Left lung (tissue), 10 donors: ENCODE data around the gene C19orf85. TPM values are rescaled to one million over a fixed set of nuclear protein-coding genes. Genes with fewer than 3 reads are reported as not detected.

Experiments
- ATAC-seq: fragments of 200-7000 bp; cut with Tn5 transposase; one replicate; pipeline ENCODE4 v1.9.1; 2020; ENCODE audit warnings: moderate library complexity
- DNase-seq, 4 donors: peaks; one replicate each; pipeline ENCODE4 v3.0.0-alpha.2; 2013 to 2020
- H3K27ac ChIP-seq, 2 donors: fragments of 200-600 bp; sonication (generic) in 1 of 2; one replicate each; pipeline versions ENCODE4 v1.5.0 to v1.8.0; 2020 to 2021
- H3K27me3 ChIP-seq, 2 donors: fragments of 200-600 bp; sonication (generic) in 1 of 2; one replicate each; pipeline versions ENCODE4 v1.5.0 to v1.8.0; 2020 to 2021
- H3K36me3 ChIP-seq, 2 donors: fragments of 200-600 bp; sonication (generic) in 1 of 2; one replicate each; pipeline versions ENCODE4 v1.5.0 to v1.8.0; 2020 to 2021
- H3K4me1 ChIP-seq, 2 donors: fragments of 200-600 bp; one replicate each; pipeline ENCODE4 v1.8.0; 2021
- H3K4me3 ChIP-seq, 2 donors: fragments of 200-600 bp; sonication (generic) in 1 of 2; one replicate each; pipeline versions ENCODE4 v1.5.0 to v1.8.0; 2020 to 2021; ENCODE audit warnings: mild to moderate bottlenecking in 1 of 2
- H3K9me3 ChIP-seq, 2 donors: fragments of 200-600 bp; sonication (generic) in 1 of 2; one replicate each; pipeline versions ENCODE4 v1.5.0 to v1.8.0; 2020 to 2021
- intact Hi-C, 2 donors: fragments of 100-400 bp; cut with DNase I; formaldehyde crosslinking; loops; one replicate each; pipeline versions ENCODE4 v1.11.2 to v1.14.2; 2022
- polyA plus RNA-seq, 6 donors: library from polyadenylated mRNA; unstranded; fragments of 120-200 nt; gene quantifications; one replicate each; pipeline ENCODE4 v1.2.1, GENCODE V29; 2013; ENCODE audit not compliant: insufficient read length in 6 of 6
- total RNA-seq, 2 donors: library from RNA; stranded (reverse); fragmentation: NEBNext Ultra II Directional; extraction: Animal tissue kit (Norgen Biotek cat#: 25700); gene quantifications; one replicate each; pipeline ENCODE4 v1.2.1, GENCODE V29; 2021
- TF ChIP-seq, protein P1 (sequence below), 2 donors: fragments of 200-600 bp; sonication (generic) in 1 of 2; IDR thresholded peaks; one replicate each; pipeline versions ENCODE4 v1.5.0 to v1.8.0; 2021; ENCODE audit warnings: antibody characterized with exemption in 2 of 2
- donor health status: DM: no; HTN: yes; CAD: no.
- donor health status: DM: no; HTN: no; CAD: no.

C19orf85 gene
- total and polyA plus RNA-seq, 8 donors, result not detected

DNA sequence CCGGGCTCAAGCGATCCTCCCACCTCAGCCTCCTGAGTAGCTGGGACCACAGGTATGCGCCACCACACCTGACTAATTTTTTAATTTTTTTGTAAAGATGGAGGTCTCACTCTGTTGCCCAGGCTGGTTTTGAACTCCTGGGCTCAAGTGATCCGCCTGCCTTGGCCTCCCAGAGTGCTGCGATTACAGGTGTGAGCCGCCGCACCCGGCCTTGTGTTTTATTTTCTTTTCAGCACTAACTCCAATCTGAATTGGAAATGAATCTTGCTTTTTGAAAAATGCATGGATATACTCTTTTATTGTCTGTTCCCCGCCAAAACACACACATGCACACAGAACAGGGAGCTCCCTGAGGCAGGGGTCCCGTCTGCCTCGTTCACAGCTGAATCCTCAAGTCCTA lies 1.8 kb downstream of the C19orf85 start:
- H3K9me3 ChIP-seq, result no peaks in the 10 kb centered on the region
- TF ChIP-seq, protein P1, sequence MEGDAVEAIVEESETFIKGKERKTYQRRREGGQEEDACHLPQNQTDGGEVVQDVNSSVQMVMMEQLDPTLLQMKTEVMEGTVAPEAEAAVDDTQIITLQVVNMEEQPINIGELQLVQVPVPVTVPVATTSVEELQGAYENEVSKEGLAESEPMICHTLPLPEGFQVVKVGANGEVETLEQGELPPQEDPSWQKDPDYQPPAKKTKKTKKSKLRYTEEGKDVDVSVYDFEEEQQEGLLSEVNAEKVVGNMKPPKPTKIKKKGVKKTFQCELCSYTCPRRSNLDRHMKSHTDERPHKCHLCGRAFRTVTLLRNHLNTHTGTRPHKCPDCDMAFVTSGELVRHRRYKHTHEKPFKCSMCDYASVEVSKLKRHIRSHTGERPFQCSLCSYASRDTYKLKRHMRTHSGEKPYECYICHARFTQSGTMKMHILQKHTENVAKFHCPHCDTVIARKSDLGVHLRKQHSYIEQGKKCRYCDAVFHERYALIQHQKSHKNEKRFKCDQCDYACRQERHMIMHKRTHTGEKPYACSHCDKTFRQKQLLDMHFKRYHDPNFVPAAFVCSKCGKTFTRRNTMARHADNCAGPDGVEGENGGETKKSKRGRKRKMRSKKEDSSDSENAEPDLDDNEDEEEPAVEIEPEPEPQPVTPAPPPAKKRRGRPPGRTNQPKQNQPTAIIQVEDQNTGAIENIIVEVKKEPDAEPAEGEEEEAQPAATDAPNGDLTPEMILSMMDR (IDR thresholded peaks at IDR 0.05), result no peak
- intact Hi-C loops, result no loop called here
- no peaks in the 10 kb centered on the region for H3K36me3 ChIP-seq
- no peak for ATAC-seq
- H3K4me3 ChIP-seq, result peak overlapping the region in 1 of 2 donors; percentile 66
- peak in 1 of 4 donors; percentile 61 for DNase-seq
- H3K27me3 ChIP-seq, result no peaks in the 10 kb centered on the region
- H3K27ac ChIP-seq, result no peak overlapping the region
- peaks cover 6 to 26% of the 10 kb centered on the region in 2 donors for H3K4me1 ChIP-seq

DNA sequence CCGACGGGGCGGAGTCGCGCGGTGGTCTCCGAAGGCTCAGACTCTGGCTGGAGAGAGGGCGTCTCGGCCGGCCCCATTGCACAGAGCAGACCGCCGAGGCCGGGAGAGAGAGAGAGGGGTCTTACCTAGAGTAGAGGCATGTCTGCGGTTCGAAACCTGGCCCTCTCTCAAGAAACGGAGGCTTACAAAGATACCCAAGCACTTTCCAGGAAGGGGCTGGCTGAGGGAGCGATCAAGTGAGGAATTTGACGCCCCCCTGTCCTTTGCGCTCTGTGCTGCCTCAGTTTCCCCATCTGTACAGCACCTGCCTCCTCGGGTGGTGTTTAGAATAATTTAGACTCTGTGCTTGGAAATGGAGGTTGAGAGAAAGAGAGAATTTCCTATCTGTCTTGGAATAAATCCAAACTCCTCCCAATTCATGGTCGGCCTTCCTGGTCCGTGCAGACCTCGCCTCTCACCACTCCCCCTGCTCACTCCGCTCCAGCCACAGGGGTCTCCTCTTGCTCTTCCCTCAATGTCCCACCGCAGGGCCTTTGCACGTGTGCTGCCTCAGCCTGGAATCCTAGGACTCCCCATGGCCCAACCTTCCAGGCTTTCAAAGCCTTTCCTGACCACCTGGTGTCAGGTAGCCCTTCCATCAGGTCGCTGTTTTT lies 2.5 kb downstream of the C19orf85 start:
- peak in 2 of 4 donors; percentile 47 to 48 for DNase-seq
- TF ChIP-seq, protein P1 (IDR thresholded peaks at IDR 0.05), result no peak
- Histone ChIP-seq H3K36me3 (no peaks in the 10 kb centered on the region), H3K4me3 (peak overlapping the region; percentile 45 to 66), H3K27ac (peak overlapping the region; percentile 69 to 81), H3K4me1 (peaks cover 6 to 23% of the 10 kb centered on the region in 2 donors), H3K27me3 (no peaks in the 10 kb centered on the region), H3K9me3 (no peaks in the 10 kb centered on the region)
- ATAC-seq, result peak; percentile 2
- intact Hi-C loops, result no loop called here

DNA sequence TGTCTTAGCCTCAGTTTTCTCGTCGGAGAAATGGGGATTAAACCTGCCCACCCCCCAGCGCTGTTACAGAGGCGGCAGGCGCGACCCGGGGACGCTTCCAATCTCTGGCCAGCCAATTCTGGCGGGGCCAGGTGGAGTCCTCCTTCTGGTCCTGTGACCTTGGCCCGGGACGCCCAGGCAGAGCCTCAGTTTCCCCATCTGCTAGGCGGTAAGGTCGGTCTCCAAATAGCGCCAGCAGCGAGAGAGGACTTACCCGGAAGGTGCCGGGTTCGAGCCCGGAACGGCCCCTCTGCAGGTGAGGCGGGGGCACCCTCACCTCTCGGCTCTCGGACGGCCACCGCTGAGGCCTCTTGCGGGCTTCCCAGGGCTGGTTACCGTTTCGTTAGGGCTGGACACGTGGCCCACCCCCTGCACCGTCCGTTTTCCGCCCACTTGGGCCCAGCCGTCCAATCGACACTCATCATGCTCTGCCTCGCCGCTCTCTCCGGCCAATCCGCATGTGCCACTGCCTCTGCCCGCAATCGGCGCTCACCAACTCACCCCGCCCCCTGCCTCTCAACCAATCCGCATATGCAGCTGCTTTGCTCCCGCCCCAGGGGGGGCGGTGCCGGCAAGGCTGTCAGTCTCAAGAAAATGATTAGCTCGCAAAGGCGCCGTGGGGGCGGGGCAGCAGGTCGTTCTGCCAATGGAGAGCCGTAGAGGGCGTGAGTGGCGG lies 3.1 kb downstream of the C19orf85 start, which contains the start of gene ISOC2:
Gene ISOC2, minus strand, starts transcription at position 384 of the 715 bp plus-strand sequence. CDS start 5,156 bp downstream, outside the sequence.
- intact Hi-C loops, result no loop called here
- TF ChIP-seq, protein P1 (IDR thresholded peaks at IDR 0.05), result no peak
- peak within 1 kb of the TSS; percentile 81 to 85 for H3K27ac ChIP-seq
- peak within 1 kb of the TSS; percentile 66 to 93 for H3K4me3 ChIP-seq
- ATAC-seq, result peak; percentile 97
- H3K27me3 ChIP-seq, result no peaks in the 10 kb centered on the region
- H3K9me3 ChIP-seq, result no peaks in the 10 kb centered on the region
- peaks cover 6 to 23% of the 10 kb centered on the region in 2 donors for H3K4me1 ChIP-seq
- no peaks in the 10 kb centered on the region for H3K36me3 ChIP-seq
- peak; percentile 99 to 100 (median 100) for DNase-seq

DNA sequence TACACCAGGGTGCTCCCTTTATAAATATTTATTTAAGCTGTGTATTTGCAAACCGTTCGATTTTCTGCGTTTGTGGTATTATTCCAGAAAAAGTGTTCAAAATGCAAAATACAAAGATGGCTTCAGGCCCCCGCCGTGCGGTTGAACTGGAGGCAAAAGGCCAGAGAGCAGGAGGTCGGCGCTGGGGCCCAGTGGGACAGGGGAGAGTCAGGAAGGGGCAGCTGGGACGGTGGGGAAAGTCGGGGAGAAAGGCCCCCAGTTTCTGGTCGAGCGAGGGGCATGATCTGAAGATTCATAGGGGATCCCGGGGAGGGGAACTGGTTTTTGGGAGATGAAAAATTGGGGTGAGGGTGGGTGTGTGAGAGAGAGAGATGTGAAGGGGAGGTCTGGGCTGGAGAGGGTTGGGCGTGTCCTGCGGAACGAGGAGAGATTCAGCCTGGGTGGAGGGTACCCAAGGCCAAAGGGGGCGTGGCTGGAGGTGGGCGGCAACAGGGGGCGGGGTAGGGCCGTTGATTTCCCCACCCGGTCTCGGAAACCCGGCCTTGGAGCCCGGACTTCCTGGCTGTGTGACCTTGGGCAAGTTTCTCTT lies 3.8 kb downstream of the C19orf85 start:
- intact Hi-C loops, result no loop called here
- Histone ChIP-seq H3K27ac (peak overlapping the region; percentile 81 to 85), H3K36me3 (no peaks in the 10 kb centered on the region), H3K9me3 (no peaks in the 10 kb centered on the region), H3K27me3 (no peaks in the 10 kb centered on the region), H3K4me3 (peak overlapping the region; percentile 66 to 93), H3K4me1 (peaks cover 6 to 23% of the 10 kb centered on the region in 2 donors)
- TF ChIP-seq, protein P1 (IDR thresholded peaks at IDR 0.05), result no peak
- DNase-seq (peak in 3 of 4 donors; percentile 76 to 91 (median 83)), ATAC-seq (peak; percentile 63)
